NCI-H128 (cell line): ENCODE data around the gene NAT14.

Source experiments
- DNase-seq: peaks from one replicate; lab custom pipeline; 2025; ENCODE audit not compliant: unreplicated experiment; lab: John Stamatoyannopoulos, UW

Gene NAT14

GRCh38 chr19:55468054-55468393 is 17.0 kb upstream of the NAT14 start:
- no peak for DNase-seq

- no peak for DNase-seq
Observed at GRCh38 chr19:55471266-55471665, 13.7 kb upstream of the NAT14 start.

- DNase-seq: no peak
Observed at GRCh38 chr19:55472463-55472862, 12.5 kb upstream of the NAT14 start.

- no peak for DNase-seq
Observed at GRCh38 chr19:55473225-55474012, 11.6 kb upstream of the NAT14 start.

GRCh38 chr19:55474269-55475265 is 10.4 kb upstream of the NAT14 start:
- DNase-seq: no peak

- peak; percentile 96 for DNase-seq
Observed at GRCh38 chr19:55476100-55476775, 8.8 kb upstream of the NAT14 start, which contains the start of gene ZNF628. ZNF628 (plus strand) TSS chr19:55476617; CDS start chr19:55479911, 3,294 bp downstream.

GRCh38 chr19:55477905-55478304 is 7.1 kb upstream of the NAT14 start:
- no peak for DNase-seq

GRCh38 chr19:55478364-55478763 is 6.6 kb upstream of the NAT14 start:
- DNase-seq: no peak

GRCh38 chr19:55479045-55479444 is 5.9 kb upstream of the NAT14 start:
- no peak for DNase-seq

- no peak for DNase-seq
Observed at GRCh38 chr19:55479451-55480230, 5.3 kb upstream of the NAT14 start.

- no peak for DNase-seq
Observed at GRCh38 chr19:55481148-55481793, 3.7 kb upstream of the NAT14 start.

GRCh38 chr19:55481794-55482155 is 3.2 kb upstream of the NAT14 start:
- no peak for DNase-seq

- no peak for DNase-seq
Observed at GRCh38 chr19:55482156-55482961, 2.6 kb upstream of the NAT14 start.

- no peak for DNase-seq
Observed at GRCh38 chr19:55482967-55483705, 1.9 kb upstream of the NAT14 start.

- DNase-seq: no peak
Observed at GRCh38 chr19:55483706-55484592, 1.0 kb upstream of the NAT14 start.

- DNase-seq: no peak
Observed at GRCh38 chr19:55485439-55486011, 537 bp downstream of the NAT14 start.
